GM23338 (cell line): Measurements from ENCODE around the gene GPR141. TPM values are rescaled to one million over a fixed set of nuclear protein-coding genes. Genes with fewer than 3 reads are reported as not detected.

Source experiments
- ATAC-seq: fragments of 200-7000 bp; cut with Tn5 transposase; 3 replicates; pipeline ENCODE4 v1.9.1; 2020
- DNase-seq: peaks from one replicate; pipeline ENCODE4 v3.0.0-alpha.2; 2015; ENCODE audit warnings: low spot score
- H2AFZ ChIP-seq: fragments of 200-600 bp; sonication (generic); 2 replicates; pipeline ENCODE4 v1.8.0; 2016; ENCODE audit warnings: antibody characterized with exemption, mild to moderate bottlenecking, moderate library complexity
- H3F3A ChIP-seq: fragments of 200-600 bp; sonication (generic); replicated peaks from 2 replicates; pipeline ENCODE4 v1.8.0; 2017; ENCODE audit warnings: antibody characterized with exemption, mixed run types, low read depth
- H3K27ac ChIP-seq: fragments of 200-600 bp; sonication (generic); 2 replicates; pipeline ENCODE4 v1.6.1; 2016; ENCODE audit warnings: low read depth
- H3K27me3 ChIP-seq: fragments of 200-600 bp; sonication (generic); 2 replicates; pipeline ENCODE4 v1.8.0; 2016; ENCODE audit warnings: mild to moderate bottlenecking, mixed run types, moderate library complexity; ENCODE audit not compliant: insufficient read depth
- H3K36me3 ChIP-seq: fragments of 200-600 bp; sonication (generic); 2 replicates; pipeline ENCODE4 v1.8.0; 2016; ENCODE audit warnings: mild to moderate bottlenecking; ENCODE audit not compliant: insufficient read depth
- H3K4me1 ChIP-seq: fragments of 200-600 bp; sonication (generic); 2 replicates; pipeline ENCODE4 v1.8.0; 2016; ENCODE audit warnings: mild to moderate bottlenecking, moderate library complexity; ENCODE audit not compliant: insufficient read depth
- H3K4me2 ChIP-seq: fragments of 200-600 bp; sonication (generic); 2 replicates; pipeline ENCODE4 v1.7.1; 2017; ENCODE audit warnings: mixed run types
- H3K4me3 ChIP-seq: fragments of 200-600 bp; sonication (generic); 2 replicates; pipeline ENCODE4 v1.6.1; 2016; ENCODE audit warnings: mixed run types
- H3K79me2 ChIP-seq: fragments of 200-600 bp; sonication (generic); replicated peaks from 2 replicates; pipeline ENCODE4 v1.8.0; 2017; ENCODE audit warnings: mild to moderate bottlenecking; ENCODE audit not compliant: insufficient read depth
- H3K9me2 ChIP-seq: fragments of 200-600 bp; sonication (generic); 2 replicates; pipeline ENCODE4 v1.8.0; 2017; ENCODE audit not compliant: insufficient read depth
- H4K20me1 ChIP-seq: fragments of 200-600 bp; sonication (generic); replicated peaks from 2 replicates; pipeline ENCODE4 v1.8.0; 2017; ENCODE audit warnings: mild to moderate bottlenecking; ENCODE audit not compliant: insufficient read depth
- H3K27ac Mint-ChIP-seq: 2 replicates; pipeline ENCODE4 v1.8.0; 2020; ENCODE audit warnings: inconsistent platforms, mild to moderate bottlenecking, moderate library complexity, mixed read lengths
- H3K27me3 Mint-ChIP-seq: 3 replicates; pipeline ENCODE4 v1.8.0; 2022; ENCODE audit warnings: low read depth, mild to moderate bottlenecking, moderate library complexity, mixed read lengths, inconsistent platforms; ENCODE audit not compliant: insufficient read depth, poor library complexity
- H3K36me3 Mint-ChIP-seq: 3 replicates; pipeline ENCODE4 v1.8.0; 2021; ENCODE audit warnings: low read depth, mild to moderate bottlenecking, inconsistent platforms, moderate library complexity, mixed read lengths
- H3K4me1 Mint-ChIP-seq: 3 replicates; pipeline ENCODE4 v1.8.0; 2020; ENCODE audit warnings: mild to moderate bottlenecking, inconsistent platforms, mixed read lengths
- H3K4me3 Mint-ChIP-seq: 3 replicates; pipeline ENCODE4 v1.8.0; 2021; ENCODE audit warnings: moderate library complexity, mild to moderate bottlenecking, inconsistent platforms, mixed read lengths
- H3K9me3 Mint-ChIP-seq: 3 replicates; pipeline ENCODE4 v1.8.0; 2020; ENCODE audit warnings: moderate library complexity, mild to moderate bottlenecking, inconsistent platforms, mixed read lengths
- CTCF ChIP-seq, 2 experiments: fragments of 200-600 bp in 1 of 2; sonication (generic) in 1 of 2; conservative IDR thresholded peaks; 2 replicates each; pipeline versions ENCODE4 v1.5.1 to v1.6.1; 2016 to 2017; ENCODE audit warnings: antibody characterized with exemption in 2 of 2, low read depth in 2 of 2, mild to moderate bottlenecking in 2 of 2, moderate library complexity in 1 of 2
- EZH2 ChIP-seq: fragments of 200-600 bp; sonication (generic); IDR thresholded peaks from one replicate; pipeline ENCODE4 v1.8.0; 2017; ENCODE audit warnings: antibody characterized with exemption, mild to moderate bottlenecking, low read depth; ENCODE audit not compliant: unreplicated experiment
- EZH2phosphoT487 ChIP-seq: fragments of 200-600 bp; sonication (generic); IDR thresholded peaks from one replicate; pipeline ENCODE4 v1.8.1; 2018; ENCODE audit warnings: antibody characterized with exemption; ENCODE audit not compliant: unreplicated experiment
- JUNB ChIP-seq: IDR thresholded peaks from one replicate; pipeline ENCODE4 v1.6.1; 2016; ENCODE audit warnings: antibody characterized with exemption; ENCODE audit not compliant: unreplicated experiment
- NANOG ChIP-seq: IDR thresholded peaks from 2 replicates; pipeline ENCODE4 v1.6.1; 2016; ENCODE audit warnings: antibody characterized with exemption, borderline replicate concordance
- POLR2AphosphoS5 ChIP-seq: IDR thresholded peaks from 2 replicates; pipeline ENCODE4 v1.6.1; 2016; ENCODE audit warnings: antibody characterized with exemption, low read depth
- ZNF331 ChIP-seq: fragments of 250-450 bp; sonication (Bioruptor Pico); IDR thresholded peaks from 2 replicates; pipeline ENCODE4 v1.5.0; 2020; ENCODE audit warnings: low read depth, mild to moderate bottlenecking, moderate library complexity
- ZNF462 ChIP-seq: fragments of 250-450 bp; sonication (Bioruptor Pico); IDR thresholded peaks from 2 replicates; pipeline ENCODE4 v1.5.0; 2020; ENCODE audit warnings: mild to moderate bottlenecking, moderate library complexity
- polyA plus RNA-seq: library from polyadenylated mRNA; unstranded; fragments of >200 nt; fragmentation: Nextera tagmentation; extraction: Ambion mirVana; gene quantifications from 2 replicates; pipeline ENCODE4 v1.2.1, GENCODE V29; 2016
- total RNA-seq: library from RNA; depleted of rRNA; stranded (reverse); fragments of >200 nt; shearing (Covaris generic); gene quantifications from 2 replicates; pipeline ENCODE4 v1.2.3, GENCODE V29; 2014

GPR141 gene
- total and polyA plus RNA-seq, 2 experiments from 2014 or later, result 0.80 TPM; not detected in 1

GRCh38 chr7:37713613-37714012, 30.0 kb downstream of the GPR141 start (continued):
- TF ChIP-seq ZNF462 (CRISPR knock-in tag) (no peak), EZH2 (no peak), NANOG (no peak), ZNF331 (no peak), EZH2phosphoT487 (no peak), JUNB (no peak)

- DNase-seq (no peak), ATAC-seq (no peak)
- Mint-ChIP-seq H3K36me3 (no peaks in the 10 kb centered on the region; the same call in 2 of the 3 replicates), H3K27me3 (no peaks in the 10 kb centered on the region), H3K27ac (no peak overlapping the region), H3K9me3 (no peaks in the 10 kb centered on the region), H3K4me3 (no peak overlapping the region), H3K4me1 (peaks cover 7% of the 10 kb centered on the region; the same call in 2 of the 3 replicates)
- Histone ChIP-seq H3K4me1 (peaks cover 4% of the 10 kb centered on the region; the same call in 1 of the 2 replicates), H3K4me2 (no peak overlapping the region), H3K36me3 (no peaks in the 10 kb centered on the region), H3K27me3 (no peaks in the 10 kb centered on the region), H3K27ac (no peak overlapping the region), H3K4me3 (no peak overlapping the region), H3F3A (no peaks in the 10 kb centered on the region), H3K9me2 (peaks cover 13% of the 10 kb centered on the region), H2AFZ (no peak overlapping the region), H3K79me2 (no peaks in the 10 kb centered on the region), H4K20me1 (no peaks in the 10 kb centered on the region)
- TF ChIP-seq CTCF (conservative IDR thresholded peaks at IDR 0.05; ENCODE audit: low read depth in 2 of 2), result no peak
- TF ChIP-seq ZNF462 (CRISPR knock-in tag), result no peak
- no peak for TF ChIP-seq NANOG
- no peak for TF ChIP-seq JUNB
- no peak for TF ChIP-seq POLR2AphosphoS5
These were observed 31.0 kb downstream of the GPR141 start for GRCh38 chr7:37714606-37715005.
